Retinal pigment epithelial cell (primary cell): ENCODE data around the gene PCDH12.
"Not testable (repeated sequence)": the region's sequence is repeated elsewhere in the genome, so short reads cannot be mapped to it uniquely, and the experiment has no call there.

Source experiments
- DNase-seq: peaks from one replicate; pipeline ENCODE4 v3.0.0-alpha.2; 2010; ENCODE audit warnings: low read depth
- H3K4me3 ChIP-seq: 2 replicates; pipeline ENCODE4 v1.5.1; 2011; ENCODE audit warnings: mild to moderate bottlenecking, low read length, control low read depth, moderate library complexity
- TF ChIP-seq, protein P1 (sequence below): conservative IDR thresholded peaks from 2 replicates; pipeline ENCODE4 v1.5.1; 2011; ENCODE audit warnings: low read depth, low read length, control low read depth, inconsistent platforms

Gene PCDH12

DNA sequence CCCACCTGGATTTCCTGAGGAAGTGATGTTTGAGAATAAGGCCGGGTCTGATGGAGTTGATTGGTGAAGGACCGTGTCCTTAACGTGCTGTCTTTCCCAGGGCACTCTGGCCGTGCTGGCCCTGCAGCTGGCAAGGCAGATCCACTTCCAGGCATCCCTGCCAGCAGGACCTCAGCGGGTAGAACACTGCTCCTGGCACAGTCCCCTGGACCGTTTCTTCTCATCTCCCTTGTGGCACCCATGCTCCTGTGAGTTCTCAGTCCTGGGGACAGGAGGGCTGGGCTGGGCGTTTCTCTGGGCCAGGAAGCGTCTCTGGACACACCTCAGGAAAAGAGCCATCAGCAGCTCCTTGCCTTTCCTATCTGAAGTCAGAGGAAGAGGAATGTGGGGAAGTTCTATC is 30.0 kb downstream of the PCDH12 start:
- no peak for DNase-seq
- H3K4me3 ChIP-seq = no peak overlapping the region

DNA sequence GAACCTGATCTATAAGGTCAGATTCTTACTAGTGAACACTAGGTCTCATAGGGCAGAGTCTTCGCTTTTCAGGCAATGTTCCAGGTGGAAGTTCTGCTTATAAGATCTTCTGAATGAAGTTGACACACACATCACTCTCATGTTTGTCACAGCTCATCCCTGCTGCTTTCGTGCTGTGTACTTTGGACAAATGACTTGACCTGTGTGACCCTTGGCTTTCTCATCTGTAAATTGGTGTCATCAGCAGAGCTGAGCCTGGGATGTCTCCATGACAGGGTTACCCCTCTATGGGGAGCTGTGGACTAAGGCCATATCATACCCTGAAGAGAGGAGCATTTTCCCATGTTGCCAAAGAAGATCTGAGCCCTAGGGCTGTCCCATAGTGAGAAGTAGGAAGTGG is 31.6 kb downstream of the PCDH12 start:
- DNase-seq = no peak
- TF ChIP-seq, protein P1, sequence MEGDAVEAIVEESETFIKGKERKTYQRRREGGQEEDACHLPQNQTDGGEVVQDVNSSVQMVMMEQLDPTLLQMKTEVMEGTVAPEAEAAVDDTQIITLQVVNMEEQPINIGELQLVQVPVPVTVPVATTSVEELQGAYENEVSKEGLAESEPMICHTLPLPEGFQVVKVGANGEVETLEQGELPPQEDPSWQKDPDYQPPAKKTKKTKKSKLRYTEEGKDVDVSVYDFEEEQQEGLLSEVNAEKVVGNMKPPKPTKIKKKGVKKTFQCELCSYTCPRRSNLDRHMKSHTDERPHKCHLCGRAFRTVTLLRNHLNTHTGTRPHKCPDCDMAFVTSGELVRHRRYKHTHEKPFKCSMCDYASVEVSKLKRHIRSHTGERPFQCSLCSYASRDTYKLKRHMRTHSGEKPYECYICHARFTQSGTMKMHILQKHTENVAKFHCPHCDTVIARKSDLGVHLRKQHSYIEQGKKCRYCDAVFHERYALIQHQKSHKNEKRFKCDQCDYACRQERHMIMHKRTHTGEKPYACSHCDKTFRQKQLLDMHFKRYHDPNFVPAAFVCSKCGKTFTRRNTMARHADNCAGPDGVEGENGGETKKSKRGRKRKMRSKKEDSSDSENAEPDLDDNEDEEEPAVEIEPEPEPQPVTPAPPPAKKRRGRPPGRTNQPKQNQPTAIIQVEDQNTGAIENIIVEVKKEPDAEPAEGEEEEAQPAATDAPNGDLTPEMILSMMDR = no peak
- no peak overlapping the region for H3K4me3 ChIP-seq

More for the DNA sequence above, 30.0 kb downstream of the PCDH12 start:
- TF ChIP-seq, protein P1 = no peak

DNA sequence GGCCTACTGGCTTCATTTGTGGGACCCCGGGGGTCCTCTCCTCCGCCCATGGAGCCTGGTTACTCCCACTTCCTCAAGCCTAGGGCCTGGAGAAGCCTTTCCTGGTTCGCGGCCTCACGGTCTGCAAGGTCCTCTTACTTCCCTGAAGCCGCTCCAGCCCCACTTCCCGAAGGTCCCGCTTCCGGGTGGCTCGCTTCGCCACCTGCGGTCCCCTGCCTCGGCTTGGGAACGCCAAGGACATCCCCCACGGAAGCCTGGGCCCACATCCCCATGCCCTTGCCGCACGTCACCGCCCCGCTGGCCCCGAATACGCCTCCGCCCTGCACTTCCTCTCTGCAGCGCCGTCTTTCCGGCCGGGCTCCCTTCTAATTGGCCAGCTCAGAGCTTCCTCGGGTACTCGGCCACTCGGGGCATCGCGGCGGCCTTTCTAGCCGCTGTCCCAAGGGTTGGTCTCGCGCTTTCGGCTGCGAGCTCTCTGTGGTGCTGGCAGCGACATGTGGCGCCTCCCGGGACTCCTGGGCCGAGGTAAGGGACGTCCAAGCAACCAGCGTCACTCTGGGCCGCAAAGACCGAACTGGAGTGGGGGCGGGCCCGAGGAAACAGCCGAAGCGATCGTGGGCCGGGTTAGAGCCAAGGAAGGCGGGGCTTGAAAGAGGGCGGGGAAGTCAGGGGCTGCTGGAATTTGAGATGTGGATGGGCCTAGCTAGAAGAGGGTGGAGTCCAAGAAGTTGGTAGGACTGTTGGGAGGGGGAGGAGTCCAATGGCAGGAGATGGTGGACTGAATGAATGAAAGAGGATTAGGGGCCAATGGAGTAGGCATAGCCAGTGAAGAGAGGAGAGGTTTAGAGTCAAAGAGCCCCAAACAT is 34.3 kb downstream of the PCDH12 start, which contains the start of gene DELE1:
TSS of gene DELE1 (plus strand) at position 424 of the 866 bp plus-strand sequence. CDS start at position 495, 71 bp downstream.
- TF ChIP-seq, protein P1 = no peak
- H3K4me3 ChIP-seq = peak within 1 kb of the TSS; percentile 81
- DNase-seq = peak; percentile 76

- not testable (repeated sequence) for DNase-seq
- H3K4me3 ChIP-seq = peak overlapping the region; percentile 81
These were observed 35.1 kb downstream of the PCDH12 start for GRCh38 chr5:141922827-141923447.

- H3K4me3 ChIP-seq = no peak overlapping the region
- DNase-seq = no peak
- TF ChIP-seq, protein P1 = no peak
These were observed 37.2 kb downstream of the PCDH12 start for GRCh38 chr5:141920771-141921170.

- TF ChIP-seq, protein P1 = no peak
These were observed 38.5 kb downstream of the PCDH12 start for GRCh38 chr5:141919218-141920119.

GRCh38 chr5:141917760-141918159 is 40.2 kb downstream of the PCDH12 start:
- TF ChIP-seq, protein P1 = no peak
- DNase-seq = no peak
- no peak overlapping the region for H3K4me3 ChIP-seq

More at GRCh38 chr5:141919218-141920119, 38.5 kb downstream of the PCDH12 start:
- H3K4me3 ChIP-seq = no peak overlapping the region
- no peak for DNase-seq
